HepG2 (cell line): ENCODE data around the gene SAP25. TPM values are rescaled to one million over a fixed set of nuclear protein-coding genes. Genes with fewer than 3 reads are reported as not detected.

Experiments used
- ELF3 ChIP-seq: IDR thresholded peaks from 2 replicates; pipeline ENCODE4 v1.6.1; 2016; ENCODE audit warnings: missing genetic modification reagents, missing compliant biosample characterization
- KLF11 ChIP-seq: IDR thresholded peaks from 2 replicates; pipeline ENCODE4 v1.6.1; 2016; ENCODE audit warnings: missing compliant biosample characterization
- MAF1 ChIP-seq: sonication (generic); formaldehyde crosslinking; IDR thresholded peaks from 2 replicates; pipeline ENCODE4 v1.5.0; 2020; ENCODE audit warnings: missing genetic modification reagents, borderline replicate concordance
- NFAT5 ChIP-seq: sonication (generic); formaldehyde crosslinking; IDR thresholded peaks from 2 replicates; pipeline ENCODE4 v1.4.0; 2020; ENCODE audit warnings: missing genetic modification reagents
- RARA ChIP-seq: IDR thresholded peaks from 2 replicates; pipeline ENCODE4 v1.6.1; 2016; ENCODE audit warnings: missing genetic modification reagents, missing compliant biosample characterization
- SAP130 ChIP-seq: IDR thresholded peaks from 2 replicates; pipeline ENCODE4 v1.6.1; 2016; ENCODE audit warnings: low read depth
- ZNF451 ChIP-seq: sonication (generic); formaldehyde crosslinking; IDR thresholded peaks from 2 replicates; pipeline ENCODE4 v1.5.0; 2020; ENCODE audit warnings: mild to moderate bottlenecking, missing genetic modification reagents
- ZNF609 ChIP-seq: sonication (generic); formaldehyde crosslinking; IDR thresholded peaks from 2 replicates; pipeline ENCODE4 v1.4.0; 2020; ENCODE audit warnings: mild to moderate bottlenecking, missing genetic modification reagents, borderline replicate concordance
- ZNF724P ChIP-seq: sonication (generic); formaldehyde crosslinking; IDR thresholded peaks from 2 replicates; pipeline ENCODE4 v1.8.0; 2022; ENCODE audit warnings: missing genetic modification reagents, borderline replicate concordance
- polyA plus RNA-seq, 8 experiments: library from polyadenylated mRNA; depleted of rRNA in 3 of 8; stranded (reverse) in 7 of 8; unstranded in 1 of 8; fragments of >200 nt; fragmentation: Illumina TruSeq in 4 of 8; extraction: Trizol in 4 of 8; gene quantifications; 2 replicates each; pipeline versions ENCODE4 v1.2.1 to v1.2.3, GENCODE V29; 2011 to 2016; ENCODE audit warnings: low read depth in 4 of 8, missing spikeins in 1 of 8, mixed read lengths in 1 of 8; ENCODE audit not compliant: insufficient read depth in 1 of 8
- total RNA-seq, 5 experiments: library from RNA; depleted of rRNA; stranded (reverse); fragments of >200 nt; fragmentation: Illumina TruSeq; extraction: Trizol; gene quantifications; 2 replicates each; pipeline ENCODE4 v1.2.3, GENCODE V29; 2016; ENCODE audit warnings: low read depth in 1 of 5
- TF ChIP-seq, protein P1 (sequence below): sonication (generic); formaldehyde crosslinking; IDR thresholded peaks from 2 replicates; pipeline ENCODE4 v1.5.1; 2020; ENCODE audit warnings: mild to moderate bottlenecking, missing genetic modification reagents, moderate library complexity
- TF ChIP-seq, protein P2 (sequence below): sonication (generic); formaldehyde crosslinking; IDR thresholded peaks from 2 replicates; pipeline ENCODE4 v1.5.0; 2020; ENCODE audit warnings: mild to moderate bottlenecking, missing genetic modification reagents
- TF ChIP-seq, protein P3 (sequence below): sonication (generic); formaldehyde crosslinking; IDR thresholded peaks from 2 replicates; pipeline ENCODE4 v1.5.0; 2020; ENCODE audit warnings: missing genetic modification reagents, mild to moderate bottlenecking, borderline replicate concordance

SAP25 gene
- total and polyA plus RNA-seq, 2 of the 13 experiments (the other 11 are each of a cell fraction or from before 2014, with no cell fraction given): 0.15 to 0.20 TPM

DNA sequence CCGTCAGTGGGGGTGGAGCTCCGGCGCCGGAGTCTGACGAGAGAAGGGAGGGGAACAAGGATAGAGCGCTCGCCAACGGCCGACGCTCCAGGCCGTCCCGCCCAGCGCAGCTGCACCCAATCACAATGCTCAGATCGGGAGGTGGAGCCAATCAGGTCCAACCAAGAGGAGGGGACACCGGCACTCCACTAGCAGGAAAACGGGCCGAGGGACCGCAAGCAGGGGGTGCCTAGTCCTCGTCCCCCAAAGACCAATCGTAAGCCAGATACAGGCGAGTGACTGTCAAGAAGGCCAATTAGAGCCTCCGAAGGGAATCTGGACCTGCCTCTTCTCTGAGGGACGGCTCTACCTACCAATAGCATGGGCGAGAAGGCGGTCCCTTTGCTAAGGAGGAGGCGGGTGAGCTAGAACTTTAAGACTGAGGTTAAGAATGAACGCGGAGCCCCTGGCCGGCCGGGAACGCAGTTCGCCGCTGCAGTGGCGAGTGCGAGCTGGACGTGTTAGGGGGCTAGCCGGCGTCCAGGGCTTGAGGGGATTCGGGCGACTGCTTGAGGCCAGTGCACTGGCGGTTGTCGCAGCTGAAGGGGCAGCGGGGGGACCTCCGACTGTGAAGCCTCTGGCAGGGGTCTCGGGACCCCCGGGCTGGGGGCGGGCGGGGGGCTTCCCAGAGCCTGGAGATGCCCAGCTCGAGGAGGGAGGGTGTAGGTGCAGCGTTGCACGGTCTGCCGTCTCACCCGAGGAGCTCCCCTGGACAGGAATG is 12.7 kb upstream of the SAP25 start, which contains the start of gene FBXO24 (continued):
- no peak for TF ChIP-seq NFAT5 (CRISPR knock-in tag)
- TF ChIP-seq, protein P1, sequence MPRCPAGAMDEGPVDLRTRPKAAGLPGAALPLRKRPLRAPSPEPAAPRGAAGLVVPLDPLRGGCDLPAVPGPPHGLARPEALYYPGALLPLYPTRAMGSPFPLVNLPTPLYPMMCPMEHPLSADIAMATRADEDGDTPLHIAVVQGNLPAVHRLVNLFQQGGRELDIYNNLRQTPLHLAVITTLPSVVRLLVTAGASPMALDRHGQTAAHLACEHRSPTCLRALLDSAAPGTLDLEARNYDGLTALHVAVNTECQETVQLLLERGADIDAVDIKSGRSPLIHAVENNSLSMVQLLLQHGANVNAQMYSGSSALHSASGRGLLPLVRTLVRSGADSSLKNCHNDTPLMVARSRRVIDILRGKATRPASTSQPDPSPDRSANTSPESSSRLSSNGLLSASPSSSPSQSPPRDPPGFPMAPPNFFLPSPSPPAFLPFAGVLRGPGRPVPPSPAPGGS: no peak; the same call in 1 of the 2 replicates
- TF ChIP-seq KLF11 (CRISPR knock-in tag): no peak; the same call in 1 of the 2 replicates
- no peak for TF ChIP-seq RARA
- TF ChIP-seq ZNF609 (CRISPR knock-in tag): no peak
- no peak for TF ChIP-seq ZNF451 (CRISPR knock-in tag)
- TF ChIP-seq, protein P2, sequence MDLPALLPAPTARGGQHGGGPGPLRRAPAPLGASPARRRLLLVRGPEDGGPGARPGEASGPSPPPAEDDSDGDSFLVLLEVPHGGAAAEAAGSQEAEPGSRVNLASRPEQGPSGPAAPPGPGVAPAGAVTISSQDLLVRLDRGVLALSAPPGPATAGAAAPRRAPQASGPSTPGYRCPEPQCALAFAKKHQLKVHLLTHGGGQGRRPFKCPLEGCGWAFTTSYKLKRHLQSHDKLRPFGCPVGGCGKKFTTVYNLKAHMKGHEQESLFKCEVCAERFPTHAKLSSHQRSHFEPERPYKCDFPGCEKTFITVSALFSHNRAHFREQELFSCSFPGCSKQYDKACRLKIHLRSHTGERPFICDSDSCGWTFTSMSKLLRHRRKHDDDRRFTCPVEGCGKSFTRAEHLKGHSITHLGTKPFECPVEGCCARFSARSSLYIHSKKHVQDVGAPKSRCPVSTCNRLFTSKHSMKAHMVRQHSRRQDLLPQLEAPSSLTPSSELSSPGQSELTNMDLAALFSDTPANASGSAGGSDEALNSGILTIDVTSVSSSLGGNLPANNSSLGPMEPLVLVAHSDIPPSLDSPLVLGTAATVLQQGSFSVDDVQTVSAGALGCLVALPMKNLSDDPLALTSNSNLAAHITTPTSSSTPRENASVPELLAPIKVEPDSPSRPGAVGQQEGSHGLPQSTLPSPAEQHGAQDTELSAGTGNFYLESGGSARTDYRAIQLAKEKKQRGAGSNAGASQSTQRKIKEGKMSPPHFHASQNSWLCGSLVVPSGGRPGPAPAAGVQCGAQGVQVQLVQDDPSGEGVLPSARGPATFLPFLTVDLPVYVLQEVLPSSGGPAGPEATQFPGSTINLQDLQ (CRISPR knock-in tag): no peak
- TF ChIP-seq, protein P3, sequence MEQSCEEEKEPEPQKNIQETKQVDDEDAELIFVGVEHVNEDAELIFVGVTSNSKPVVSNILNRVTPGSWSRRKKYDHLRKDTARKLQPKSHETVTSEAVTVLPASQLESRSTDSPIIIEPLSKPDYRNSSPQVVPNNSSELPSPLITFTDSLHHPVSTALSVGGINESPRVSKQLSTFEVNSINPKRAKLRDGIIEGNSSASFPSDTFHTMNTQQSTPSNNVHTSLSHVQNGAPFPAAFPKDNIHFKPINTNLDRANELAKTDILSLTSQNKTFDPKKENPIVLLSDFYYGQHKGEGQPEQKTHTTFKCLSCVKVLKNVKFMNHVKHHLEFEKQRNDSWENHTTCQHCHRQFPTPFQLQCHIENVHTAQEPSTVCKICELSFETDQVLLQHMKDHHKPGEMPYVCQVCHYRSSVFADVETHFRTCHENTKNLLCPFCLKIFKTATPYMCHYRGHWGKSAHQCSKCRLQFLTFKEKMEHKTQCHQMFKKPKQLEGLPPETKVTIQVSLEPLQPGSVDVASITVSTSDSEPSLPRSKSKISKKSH (CRISPR knock-in tag): peak; percentile 23; the same call in 1 of the 2 replicates
- no peak for TF ChIP-seq MAF1 (CRISPR knock-in tag)
- TF ChIP-seq ZNF724P (CRISPR knock-in tag): 0 out of 2 replicates have a peak, but pooled peaks have one; percentile 3
- peak; percentile 27; the same call in 1 of the 2 replicates for TF ChIP-seq ELF3
- TF ChIP-seq SAP130: peak; percentile 29; the same call in 1 of the 2 replicates
